ENCODE results near the gene GPSM1.
"Not testable (repeated sequence)": the region's sequence is repeated elsewhere in the genome, so short reads cannot be mapped to it uniquely, and the experiment has no call there.

Gene GPSM1

GRCh38 chr9:136401173-136401922 lies 74.0 kb downstream of the GPSM1 start:
- no peak for DNase-seq

GRCh38 chr9:136402067-136402466 lies 74.7 kb downstream of the GPSM1 start:
- no peak for DNase-seq

GRCh38 chr9:136403538-136403914 lies 76.2 kb downstream of the GPSM1 start:
- no peak for DNase-seq

- no peak for DNase-seq
Observed at GRCh38 chr9:136403915-136404800, 76.8 kb downstream of the GPSM1 start.

- no peak for DNase-seq
Observed at GRCh38 chr9:136404801-136405136, 77.4 kb downstream of the GPSM1 start.

- DNase-seq, result no peak
Observed at GRCh38 chr9:136405481-136405880, 78.1 kb downstream of the GPSM1 start.

GRCh38 chr9:136405904-136406303 lies 78.6 kb downstream of the GPSM1 start:
- DNase-seq, result not testable (repeated sequence)

- DNase-seq, result not testable (repeated sequence)
Observed at GRCh38 chr9:136407061-136407460, 79.7 kb downstream of the GPSM1 start.

- DNase-seq, result no peak
Observed at GRCh38 chr9:136407911-136408310, 80.6 kb downstream of the GPSM1 start.

All from NCI-H2081 treated with DMSO at 0.1 percent for 48 hours (cell line).